CD4-positive, alpha-beta memory T cell (primary cell): Measurements from ENCODE around the gene ARHGEF4. TPM values are rescaled to one million over a fixed set of nuclear protein-coding genes. Genes with fewer than 3 reads are reported as not detected.

Source experiments
- CTCF ChIA-PET: fragments of 350-600 bp; sonication (Branson Sonifier 250); formaldehyde crosslinking; loops from one replicate; lab custom pipeline; 2021; ENCODE audit warnings: inconsistent platforms; ENCODE audit not compliant: partially characterized antibody; lab: Charles Lee
- POLR2A ChIA-PET: fragments of 350-600 bp; sonication (Branson Sonifier 250); formaldehyde crosslinking; loops from one replicate; lab custom pipeline; 2021; ENCODE audit not compliant: partially characterized antibody; lab: Charles Lee
- DNase-seq, 5 donors: peaks; one replicate each; pipeline versions ENCODE4 v3.0.0 to v3.0.0-alpha.2; 2020 to 2022; ENCODE audit warnings: mixed read lengths in 1 of 5
- H3K27ac ChIP-seq: one replicate; pipeline ENCODE4 v1.7.0; 2013; ENCODE audit warnings: low read depth, low read length
- H3K27me3 ChIP-seq: 2 replicates; pipeline ENCODE4 v1.7.0; 2013; ENCODE audit warnings: mild to moderate bottlenecking, low read length, moderate library complexity; ENCODE audit not compliant: insufficient read depth
- H3K36me3 ChIP-seq: 2 replicates; pipeline ENCODE4 v1.7.0; 2013; ENCODE audit warnings: mild to moderate bottlenecking, low read length, moderate library complexity; ENCODE audit not compliant: insufficient read depth
- H3K4me1 ChIP-seq: 2 replicates; pipeline ENCODE4 v1.7.0; 2013; ENCODE audit warnings: mild to moderate bottlenecking, low read length, moderate library complexity; ENCODE audit not compliant: insufficient read depth
- H3K4me3 ChIP-seq, 2 donors: one replicate each; pipeline ENCODE4 v1.7.0; 2013; ENCODE audit warnings: low read length in 2 of 2, mild to moderate bottlenecking in 1 of 2
- H3K9me3 ChIP-seq, 2 donors: one replicate each; pipeline ENCODE4 v1.7.0; 2013; ENCODE audit warnings: low read length in 2 of 2, control low read depth in 1 of 2; ENCODE audit not compliant: control insufficient read depth in 1 of 2
- H3K27ac Mint-ChIP-seq, 7 donors: one replicate each; pipeline ENCODE4 v1.8.0; 2020 to 2021; ENCODE audit warnings: mixed read lengths in 7 of 7, mild to moderate bottlenecking in 6 of 7, inconsistent platforms in 3 of 7, moderate library complexity in 3 of 7
- H3K27me3 Mint-ChIP-seq, 2 donors: one replicate each; pipeline ENCODE4 v1.8.0; 2020 to 2021; ENCODE audit warnings: mixed read lengths in 2 of 2
- H3K36me3 Mint-ChIP-seq, 2 donors: one replicate each; pipeline ENCODE4 v1.8.0; 2020 to 2021; ENCODE audit warnings: mixed read lengths in 2 of 2, inconsistent platforms in 1 of 2, mild to moderate bottlenecking in 1 of 2
- H3K4me1 Mint-ChIP-seq, 4 donors: one replicate each; pipeline ENCODE4 v1.8.0; 2020 to 2021; ENCODE audit warnings: mixed read lengths in 4 of 4, mild to moderate bottlenecking in 1 of 4
- H3K4me3 Mint-ChIP-seq, 8 donors: one replicate each; pipeline ENCODE4 v1.8.0; 2020 to 2021; ENCODE audit warnings: mixed read lengths in 8 of 8, mild to moderate bottlenecking in 7 of 8, moderate library complexity in 6 of 8, inconsistent platforms in 3 of 8
- H3K9me3 Mint-ChIP-seq, 8 donors: one replicate each; pipeline ENCODE4 v1.8.0; 2020 to 2021; ENCODE audit warnings: mixed read lengths in 8 of 8, mild to moderate bottlenecking in 5 of 8, inconsistent platforms in 3 of 8, moderate library complexity in 1 of 8
- intact Hi-C: fragments of 100-400 bp; cut with micrococcal nuclease; formaldehyde crosslinking; loops from one replicate; pipeline ENCODE4 v1.15.1; 2023
- polyA plus RNA-seq, 2 donors: library from polyadenylated mRNA; unstranded; fragments of 300-500 nt; fragmentation: Illumina TruSeq; gene quantifications; one replicate each; pipeline ENCODE4 v1.2.3, GENCODE V29; 2021
- total RNA-seq, 2 experiments: library from RNA; stranded (reverse); gene quantifications; one replicate each; pipeline ENCODE4 v1.2.3, GENCODE V29; 2021

ARHGEF4 gene
- total and polyA plus RNA-seq, 4 experiments from 2014 or later: 1.4 to 2.6 (median 2.1) TPM

DNA sequence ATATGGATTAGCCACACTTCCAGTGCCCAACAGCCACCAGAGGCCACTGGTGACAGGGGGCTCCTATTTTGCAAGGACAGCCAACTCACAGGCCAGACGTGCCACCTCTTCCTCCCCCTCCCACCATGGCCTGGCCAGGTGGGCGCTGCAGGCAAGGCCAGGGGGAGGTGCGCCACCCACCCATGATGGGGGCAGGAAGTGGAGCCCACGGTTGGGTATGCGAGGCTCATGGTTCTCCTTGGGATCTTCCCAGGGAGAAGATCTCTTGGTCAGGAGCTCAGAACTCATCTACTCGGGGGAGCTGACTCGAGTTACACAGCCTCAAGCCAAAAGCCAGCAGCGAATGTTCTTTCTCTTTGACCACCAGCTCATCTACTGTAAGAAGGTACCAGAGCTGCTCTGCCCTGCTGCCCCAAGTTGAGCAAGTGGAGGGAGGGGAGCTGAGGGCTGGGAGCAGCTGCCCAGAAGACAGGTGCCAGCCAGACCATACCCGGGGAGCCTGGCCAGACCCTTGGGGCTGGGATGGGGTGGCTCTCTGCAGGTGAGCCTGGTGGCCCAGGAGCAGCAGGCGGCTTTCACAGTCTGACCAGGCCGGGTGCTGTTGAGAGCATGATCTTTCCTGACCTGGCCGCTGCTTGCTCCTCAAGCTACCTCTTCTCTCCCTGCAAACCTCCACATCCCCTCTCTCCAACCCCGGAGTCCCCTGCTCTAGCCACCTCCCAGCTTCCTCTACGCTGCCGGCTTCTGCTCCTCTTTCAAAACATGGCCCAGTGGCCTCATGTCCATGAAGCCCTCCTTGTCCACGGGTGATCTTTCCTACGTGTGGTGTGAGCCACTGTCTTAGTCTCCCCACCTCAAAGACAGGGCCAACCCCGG is 206.7 kb downstream of the ARHGEF4 start:
- H3K4me1 Mint-ChIP-seq: peaks cover 15 to 35% (median 23%) of the 10 kb centered on the region in 4 donors
- intact Hi-C loops: no loop called here
- H3K27ac Mint-ChIP-seq: peak overlapping the region in 3 of 7 donors; percentile 22 to 66 (median 42)
- H3K4me3 ChIP-seq: no peak overlapping the region
- no peak overlapping the region for H3K27ac ChIP-seq
- H3K9me3 Mint-ChIP-seq: no peaks in the 10 kb centered on the region
- peaks cover 11 to 17% of the 10 kb centered on the region in 2 donors for H3K36me3 Mint-ChIP-seq
- CTCF ChIA-PET: no interaction called here
- peaks cover 9% of the 10 kb centered on the region for H3K36me3 ChIP-seq
- H3K4me3 Mint-ChIP-seq: no peak overlapping the region
- no peaks in the 10 kb centered on the region for H3K9me3 ChIP-seq
- no peaks in the 10 kb centered on the region for H3K27me3 ChIP-seq
- no peak for DNase-seq
- H3K27me3 Mint-ChIP-seq: peaks cover 0 to 1% of the 10 kb centered on the region in 2 donors
- H3K4me1 ChIP-seq: peaks cover 39% of the 10 kb centered on the region
- POLR2A ChIA-PET: no interaction called here

DNA sequence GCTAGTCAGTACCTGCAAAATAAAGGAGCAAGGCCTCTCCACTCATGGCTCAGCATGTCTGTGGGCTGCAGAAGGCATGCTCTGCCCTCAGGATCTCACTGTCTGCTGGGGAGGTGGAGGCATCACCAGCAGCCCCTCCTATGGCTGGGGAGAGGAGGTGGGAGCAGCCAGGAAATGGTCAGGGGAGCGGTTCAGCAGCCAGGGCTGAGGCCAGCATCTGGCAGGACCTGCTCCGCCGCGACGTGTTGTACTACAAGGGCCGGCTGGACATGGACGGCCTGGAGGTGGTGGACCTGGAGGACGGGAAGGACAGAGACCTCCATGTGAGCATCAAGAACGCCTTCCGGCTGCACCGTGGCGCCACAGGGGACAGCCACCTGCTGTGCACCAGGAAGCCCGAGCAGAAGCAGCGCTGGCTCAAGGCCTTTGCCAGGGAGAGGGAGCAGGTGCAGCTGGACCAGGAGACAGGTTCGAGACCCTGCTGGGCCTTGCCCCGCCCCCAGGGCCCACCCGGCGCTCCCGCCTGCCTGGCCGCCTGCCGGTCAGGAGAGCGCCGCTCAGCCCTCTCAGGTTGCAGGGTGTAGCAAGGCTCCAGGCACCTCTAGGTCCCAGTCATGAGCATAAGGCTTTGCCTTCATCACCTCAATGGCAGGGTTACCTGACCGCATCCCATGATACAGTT is 207.5 kb downstream of the ARHGEF4 start:
- peaks cover 15 to 32% (median 23%) of the 10 kb centered on the region in 4 donors for H3K4me1 Mint-ChIP-seq
- no peak overlapping the region for H3K4me3 Mint-ChIP-seq
- intact Hi-C loops: no loop called here
- H3K36me3 Mint-ChIP-seq: peaks cover 15 to 24% of the 10 kb centered on the region in 2 donors
- ChIA-PET CTCF (no interaction called here), POLR2A (no interaction called here)
- peak overlapping the region in 1 of 7 donors; percentile 22 for H3K27ac Mint-ChIP-seq
- no peak for DNase-seq
- Histone ChIP-seq H3K9me3 (no peaks in the 10 kb centered on the region), H3K36me3 (peaks cover 15% of the 10 kb centered on the region), H3K4me1 (peaks cover 34% of the 10 kb centered on the region), H3K27me3 (no peaks in the 10 kb centered on the region), H3K27ac (no peak overlapping the region), H3K4me3 (no peak overlapping the region)
- no peaks in the 10 kb centered on the region for H3K9me3 Mint-ChIP-seq
- H3K27me3 Mint-ChIP-seq: peaks cover 0 to 1% of the 10 kb centered on the region in 2 donors

DNA sequence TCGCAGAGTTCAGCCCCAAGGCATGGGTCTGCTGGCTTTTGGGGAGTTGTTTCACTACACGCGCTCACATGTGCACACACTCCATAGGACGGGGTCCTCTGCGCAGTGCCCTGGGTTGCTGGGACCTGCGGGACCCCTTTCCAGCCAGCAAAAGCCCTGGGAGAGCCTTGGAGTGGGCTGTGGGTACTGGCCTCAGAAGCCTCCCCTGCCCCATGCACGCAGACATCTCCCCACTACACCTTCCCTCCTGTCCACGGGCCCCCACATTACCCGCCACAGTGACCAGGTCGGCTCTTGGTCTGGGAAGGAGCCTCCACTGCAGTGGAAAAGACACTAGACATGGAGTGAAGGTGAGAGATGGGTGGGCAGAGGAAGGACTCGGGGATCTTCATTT is 208.0 kb downstream of the ARHGEF4 start:
- no peak overlapping the region for H3K27ac Mint-ChIP-seq
- no peaks in the 10 kb centered on the region for H3K9me3 Mint-ChIP-seq
- H3K27me3 ChIP-seq: no peaks in the 10 kb centered on the region
- no peaks in the 10 kb centered on the region for H3K9me3 ChIP-seq
- peaks cover 20% of the 10 kb centered on the region for H3K36me3 ChIP-seq
- intact Hi-C loops: no loop called here
- no peak overlapping the region for H3K4me3 Mint-ChIP-seq
- H3K36me3 Mint-ChIP-seq: peaks cover 21 to 29% of the 10 kb centered on the region in 2 donors
- ChIA-PET POLR2A (no interaction called here), CTCF (no interaction called here)
- H3K4me1 Mint-ChIP-seq: peaks cover 15 to 30% (median 22%) of the 10 kb centered on the region in 4 donors
- H3K27ac ChIP-seq: no peak overlapping the region
- no peak for DNase-seq
- H3K27me3 Mint-ChIP-seq: peaks cover 0 to 1% of the 10 kb centered on the region in 2 donors
- H3K4me1 ChIP-seq: peaks cover 28% of the 10 kb centered on the region
- no peak overlapping the region for H3K4me3 ChIP-seq

DNA sequence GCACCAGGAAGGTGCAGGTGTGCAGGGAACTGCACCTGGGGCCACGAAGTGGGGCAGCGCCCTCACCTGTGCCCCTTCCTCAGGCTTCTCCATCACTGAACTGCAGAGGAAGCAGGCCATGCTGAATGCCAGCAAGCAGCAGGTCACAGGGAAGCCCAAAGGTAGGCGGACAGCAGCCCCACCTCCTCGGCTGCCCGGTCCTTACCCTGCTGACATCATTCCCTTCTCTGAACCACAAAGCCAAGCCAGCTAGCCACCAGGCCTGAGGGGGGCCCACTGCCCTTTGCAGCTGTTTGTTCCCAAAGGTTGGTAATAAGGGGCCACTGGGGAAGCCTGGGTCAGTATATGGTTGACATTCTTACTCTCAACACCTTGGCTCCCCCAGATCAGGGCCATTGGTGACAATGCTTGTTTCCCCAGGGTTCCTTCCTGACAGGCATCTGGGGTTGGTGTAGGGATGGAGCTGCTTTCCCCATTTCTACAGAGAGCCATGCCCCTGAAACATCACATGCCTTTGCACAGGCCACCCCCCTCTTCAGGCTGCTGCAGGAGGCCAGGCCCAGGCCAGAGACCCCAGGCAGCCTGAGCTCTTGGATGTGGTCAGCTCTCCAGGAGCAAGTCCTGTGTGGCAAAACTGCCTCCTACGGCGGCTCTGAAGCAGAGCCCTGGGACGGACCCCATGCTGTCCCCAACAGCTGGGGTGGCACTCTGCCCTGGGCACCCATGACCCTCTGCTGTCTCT is 208.7 kb downstream of the ARHGEF4 start:
- Mint-ChIP-seq H3K27me3 (no peaks in the 10 kb centered on the region), H3K9me3 (no peaks in the 10 kb centered on the region), H3K36me3 (peaks cover 26 to 36% of the 10 kb centered on the region in 2 donors), H3K4me1 (peaks cover 15 to 29% (median 19%) of the 10 kb centered on the region in 4 donors), H3K27ac (peak overlapping the region in 2 of 7 donors; percentile 6 to 17), H3K4me3 (no peak overlapping the region)
- Histone ChIP-seq H3K4me1 (peaks cover 21% of the 10 kb centered on the region), H3K27me3 (no peaks in the 10 kb centered on the region), H3K9me3 (no peaks in the 10 kb centered on the region), H3K27ac (no peak overlapping the region), H3K4me3 (no peak overlapping the region), H3K36me3 (peaks cover 27% of the 10 kb centered on the region)
- intact Hi-C loops: no loop called here
- no peak for DNase-seq
- CTCF ChIA-PET: no interaction called here
- POLR2A ChIA-PET: no interaction called here

DNA sequence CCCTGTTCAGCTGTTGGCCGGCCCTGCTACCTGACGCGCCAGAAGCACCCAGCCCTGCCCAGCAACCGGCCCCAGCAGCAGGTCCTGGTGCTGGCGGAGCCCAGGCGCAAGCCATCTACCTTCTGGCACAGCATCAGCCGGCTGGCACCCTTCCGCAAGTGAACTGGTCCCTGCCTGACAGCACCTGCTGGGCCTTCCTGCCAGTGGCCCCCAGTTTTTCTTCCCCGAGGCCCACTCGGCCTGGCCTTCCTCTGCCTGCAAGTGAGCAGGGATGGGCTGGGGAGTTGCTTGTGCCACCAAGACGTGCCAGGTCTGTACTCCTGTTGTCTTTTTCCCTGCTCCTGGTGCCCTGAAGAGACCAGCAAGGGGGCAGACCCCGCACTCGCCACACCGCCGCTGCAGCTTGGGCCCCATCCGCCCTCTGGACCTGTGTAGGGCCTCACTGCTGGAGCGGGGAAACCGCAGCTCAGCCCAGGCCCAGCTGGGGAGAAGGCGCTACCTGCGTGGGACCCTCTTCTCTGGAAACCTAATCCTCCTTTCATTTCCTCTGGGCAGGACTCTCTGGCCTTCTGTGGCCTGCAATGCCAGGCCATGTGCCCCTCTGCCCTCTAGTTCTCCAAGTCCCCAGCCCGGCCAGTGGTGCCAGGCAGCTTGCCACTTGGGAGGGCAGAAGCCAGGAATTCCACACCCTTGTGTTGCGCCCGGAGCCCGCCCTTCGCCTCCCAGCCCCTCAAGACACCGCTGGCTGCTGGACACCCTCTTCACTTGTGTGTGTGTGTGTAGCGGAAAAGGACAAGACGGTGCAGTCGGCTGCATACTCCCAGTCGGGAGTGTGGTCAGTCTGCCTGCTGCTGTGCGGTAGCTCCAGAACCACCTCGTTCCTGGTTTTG is 209.6 kb downstream of the ARHGEF4 start:
- H3K27ac ChIP-seq: no peak overlapping the region
- Mint-ChIP-seq H3K9me3 (no peaks in the 10 kb centered on the region), H3K27me3 (no peaks in the 10 kb centered on the region), H3K4me3 (no peak overlapping the region), H3K36me3 (peaks cover 33 to 41% of the 10 kb centered on the region in 2 donors), H3K27ac (peak overlapping the region in 1 of 7 donors; percentile 17), H3K4me1 (peaks cover 10 to 20% (median 12%) of the 10 kb centered on the region in 4 donors)
- ChIA-PET POLR2A (interaction anchor here (2.2 kb wide), 1 partner anchor 47 kb away, joined by 4 read pairs; the partner anchor contains the start of gene FAM168B), CTCF (no interaction called here)
- peaks cover 13% of the 10 kb centered on the region for H3K4me1 ChIP-seq
- H3K9me3 ChIP-seq: no peaks in the 10 kb centered on the region
- peaks cover 35% of the 10 kb centered on the region for H3K36me3 ChIP-seq
- H3K4me3 ChIP-seq: no peak overlapping the region
- H3K27me3 ChIP-seq: no peaks in the 10 kb centered on the region
- DNase-seq: no peak
- intact Hi-C loops: no loop called here

DNA sequence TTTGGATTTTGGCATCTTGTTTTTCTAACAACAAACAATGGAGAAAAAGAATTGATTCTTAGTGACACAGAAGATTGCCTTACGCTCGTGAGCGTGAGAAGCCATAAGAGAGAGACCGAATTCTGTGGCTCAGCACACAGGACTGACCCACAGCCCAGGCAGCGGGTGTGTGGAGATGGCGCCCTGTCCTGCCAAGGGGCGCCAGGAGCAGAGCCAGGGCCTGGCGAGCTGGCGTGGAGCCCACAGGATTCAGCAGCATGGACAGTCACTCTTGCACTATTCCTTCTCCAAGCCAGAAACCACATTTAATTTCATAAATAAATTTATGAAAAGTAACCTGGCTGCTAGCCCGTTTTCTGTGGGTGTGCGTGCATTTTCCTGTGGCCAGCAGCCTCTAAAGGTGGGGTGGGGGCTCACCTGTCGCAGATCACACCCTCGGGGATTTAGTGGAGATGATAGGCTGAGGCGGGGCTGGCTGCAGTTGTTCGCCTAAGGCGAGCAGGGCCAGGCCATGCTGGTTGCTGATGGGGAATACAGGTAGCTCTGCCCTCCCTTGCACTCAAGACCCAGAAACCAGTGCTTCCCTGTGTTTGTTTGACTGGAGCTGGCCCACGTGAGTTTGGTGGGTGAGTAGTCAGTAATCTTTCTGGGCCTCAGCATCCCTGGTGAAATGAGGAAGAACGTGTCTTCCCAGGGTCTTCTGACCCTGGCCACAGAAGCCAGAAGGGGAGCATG is 210.4 kb downstream of the ARHGEF4 start:
- H3K4me3 Mint-ChIP-seq: no peak overlapping the region
- intact Hi-C loops: no loop called here
- no peaks in the 10 kb centered on the region for H3K9me3 ChIP-seq
- H3K4me3 ChIP-seq: no peak overlapping the region
- H3K9me3 Mint-ChIP-seq: no peaks in the 10 kb centered on the region
- peaks cover 5 to 12% (median 6%) of the 10 kb centered on the region in 4 donors for H3K4me1 Mint-ChIP-seq
- CTCF ChIA-PET: no interaction called here
- H3K27ac Mint-ChIP-seq: no peak overlapping the region
- peaks cover 37% of the 10 kb centered on the region for H3K36me3 ChIP-seq
- no peaks in the 10 kb centered on the region for H3K27me3 Mint-ChIP-seq
- no peaks in the 10 kb centered on the region for H3K27me3 ChIP-seq
- H3K4me1 ChIP-seq: peaks cover 5% of the 10 kb centered on the region
- POLR2A ChIA-PET: interaction anchor here (2.2 kb wide), 1 partner anchor 46 kb away, joined by 4 read pairs; the partner anchor contains the start of gene FAM168B
- H3K27ac ChIP-seq: no peak overlapping the region
- no peak for DNase-seq
- H3K36me3 Mint-ChIP-seq: peaks cover 41 to 49% of the 10 kb centered on the region in 2 donors
